Smooth muscle cell (in vitro differentiated cells): ENCODE data around the gene ULK4. TPM values are rescaled to one million over a fixed set of nuclear protein-coding genes. Genes with fewer than 3 reads are reported as not detected.

Experiments
- DNase-seq: peaks from one replicate; lab custom pipeline; 2025; ENCODE audit not compliant: unreplicated experiment; lab: John Stamatoyannopoulos, UW
- H2AFZ ChIP-seq: fragments of 200-600 bp; sonication (generic); 2 replicates; pipeline ENCODE4 v1.6.0; 2016; ENCODE audit warnings: antibody characterized with exemption, low read depth, mild to moderate bottlenecking
- H3F3A ChIP-seq: fragments of 200-600 bp; sonication (generic); 2 replicates; pipeline ENCODE4 v1.6.0; 2017; ENCODE audit warnings: antibody characterized with exemption, low read depth
- H3K27ac ChIP-seq: fragments of 200-600 bp; sonication (generic); 2 replicates; pipeline ENCODE4 v1.5.1; 2016; ENCODE audit warnings: low read depth, mild to moderate bottlenecking
- H3K27me3 ChIP-seq: fragments of 200-600 bp; sonication (generic); 2 replicates; pipeline ENCODE4 v1.6.1; 2016; ENCODE audit warnings: low read depth, mild to moderate bottlenecking
- H3K36me3 ChIP-seq: fragments of 200-600 bp; sonication (generic); 2 replicates; pipeline ENCODE4 v1.5.1; 2016; ENCODE audit warnings: low read depth
- H3K4me1 ChIP-seq: fragments of 200-600 bp; sonication (generic); 2 replicates; pipeline ENCODE4 v1.5.1; 2016; ENCODE audit warnings: low read depth
- H3K4me2 ChIP-seq: fragments of 200-600 bp; sonication (generic); 2 replicates; pipeline ENCODE4 v1.6.0; 2016; ENCODE audit warnings: mild to moderate bottlenecking
- H3K4me3 ChIP-seq: fragments of 200-600 bp; sonication (generic); 2 replicates; pipeline ENCODE4 v1.5.1; 2016; ENCODE audit warnings: mild to moderate bottlenecking
- H3K79me2 ChIP-seq: fragments of 200-600 bp; sonication (generic); 2 replicates; pipeline ENCODE4 v1.6.0; 2016; ENCODE audit warnings: low read depth, mild to moderate bottlenecking
- H3K9ac ChIP-seq: fragments of 200-600 bp; sonication (generic); 2 replicates; pipeline ENCODE4 v1.6.0; 2016; ENCODE audit warnings: low read depth
- H3K9me3 ChIP-seq: fragments of 200-600 bp; sonication (generic); replicated peaks from 2 replicates; pipeline ENCODE4 v1.5.1; 2016; ENCODE audit warnings: low read depth
- H4K20me1 ChIP-seq: fragments of 200-600 bp; sonication (generic); 2 replicates; pipeline ENCODE4 v1.6.0; 2016; ENCODE audit warnings: low read depth
- CTCF ChIP-seq: fragments of 200-600 bp; sonication (generic); IDR thresholded peaks from 2 replicates; pipeline ENCODE4 v1.5.1; 2017; ENCODE audit warnings: borderline replicate concordance, mild to moderate bottlenecking, antibody characterized with exemption; ENCODE audit not compliant: insufficient read depth, poor library complexity, severe bottlenecking
- WGBS: methylation state at CpG from one replicate; pipeline ENCODE4 v1.1.7; 2016; ENCODE audit warnings: low lambda C conversion rate; 5-methylcytosine and 5-hydroxymethylcytosine counted together
- polyA plus RNA-seq: library from polyadenylated mRNA; unstranded; fragments of >200 nt; fragmentation: Nextera tagmentation; extraction: Ambion mirVana; gene quantifications from 2 replicates; pipeline ENCODE4 v1.2.1, GENCODE V29; 2016
- total RNA-seq: library from RNA; depleted of rRNA; stranded (reverse); fragments of >200 nt; gene quantifications from 2 replicates; pipeline ENCODE4 v1.2.3, GENCODE V29; 2014

The ULK4 gene
- total and polyA plus RNA-seq, 2 experiments from 2014 or later: 4.3 to 14.2 TPM

GRCh38 chr3:41212088-41212487 lies 749.8 kb downstream of the ULK4 start:
- Histone ChIP-seq H3K79me2 (peaks cover 100% of the 10 kb centered on the region), H3K4me1 (peaks cover 23% of the 10 kb centered on the region), H3K36me3 (no peaks in the 10 kb centered on the region), H3K27me3 (no peaks in the 10 kb centered on the region), H2AFZ (no peak overlapping the region), H3F3A (peaks cover 30% of the 10 kb centered on the region), H4K20me1 (peaks cover 100% of the 10 kb centered on the region), H3K9ac (no peak overlapping the region), H3K4me2 (peak overlapping the region; percentile 45), H3K4me3 (no peak overlapping the region), H3K27ac (peak overlapping the region; percentile 59), H3K9me3 (no peaks in the 10 kb centered on the region)
- DNase-seq: no peak
- no peak for TF ChIP-seq CTCF
- WGBS: 87% methylated on average over 2 of the region's 2 CpGs

DNA sequence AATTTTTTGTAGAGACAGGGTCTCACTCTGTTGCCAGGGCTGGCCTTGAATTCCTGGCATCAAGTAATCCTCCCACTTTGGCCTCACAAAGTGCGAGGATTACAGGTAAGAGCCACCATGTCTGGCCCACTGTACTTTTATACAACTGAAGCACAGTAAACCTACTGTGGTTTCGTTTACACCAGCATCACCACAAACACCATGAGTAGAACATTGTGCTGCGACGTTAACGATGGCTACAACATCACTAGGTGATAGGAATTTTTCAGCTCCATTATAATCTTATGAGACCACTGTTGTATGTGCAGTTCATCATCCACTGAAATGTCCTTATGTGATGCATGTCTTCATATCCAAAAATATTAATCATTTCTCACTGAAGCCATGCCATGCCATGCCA lies 750.9 kb downstream of the ULK4 start:
- no peak overlapping the region for H3K4me2 ChIP-seq
- no peak overlapping the region for H3K27ac ChIP-seq
- no peak overlapping the region for H3K9ac ChIP-seq
- no peak overlapping the region for H2AFZ ChIP-seq
- H3K9me3 ChIP-seq: no peaks in the 10 kb centered on the region
- no peak for DNase-seq
- H3F3A ChIP-seq: peaks cover 30% of the 10 kb centered on the region
- H4K20me1 ChIP-seq: peaks cover 100% of the 10 kb centered on the region
- peaks cover 23% of the 10 kb centered on the region for H3K4me1 ChIP-seq
- WGBS: 88% methylated on average over 5 of the region's 5 CpGs
- H3K27me3 ChIP-seq: no peaks in the 10 kb centered on the region
- no peak overlapping the region for H3K4me3 ChIP-seq
- no peak for TF ChIP-seq CTCF
- H3K36me3 ChIP-seq: no peaks in the 10 kb centered on the region
- H3K79me2 ChIP-seq: peaks cover 100% of the 10 kb centered on the region

DNA sequence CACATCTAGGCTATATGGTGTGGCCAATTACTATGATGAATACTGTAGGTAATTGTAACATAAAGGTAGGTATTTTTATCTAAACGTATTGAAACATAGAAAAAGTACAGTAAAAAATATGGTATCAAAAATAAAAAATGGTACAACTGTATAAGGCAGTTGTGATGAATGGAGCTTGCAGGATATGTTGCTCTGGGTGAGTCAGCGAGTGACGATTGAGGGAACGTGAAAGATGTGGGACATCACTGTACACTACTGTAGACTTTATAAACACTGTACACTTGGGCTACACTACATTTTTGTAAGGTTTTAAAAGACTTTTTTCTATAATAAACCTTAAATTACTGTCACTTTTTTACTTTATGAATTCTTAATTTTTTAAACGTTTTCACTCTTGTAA lies 752.3 kb downstream of the ULK4 start:
- H3K4me3 ChIP-seq: no peak overlapping the region
- H3K9ac ChIP-seq: no peak overlapping the region
- H3K27me3 ChIP-seq: no peaks in the 10 kb centered on the region
- peaks cover 100% of the 10 kb centered on the region for H3K79me2 ChIP-seq
- H3F3A ChIP-seq: peaks cover 30% of the 10 kb centered on the region
- no peaks in the 10 kb centered on the region for H3K36me3 ChIP-seq
- no peak for DNase-seq
- H3K4me1 ChIP-seq: peaks cover 35% of the 10 kb centered on the region
- peaks cover 100% of the 10 kb centered on the region for H4K20me1 ChIP-seq
- H2AFZ ChIP-seq: no peak overlapping the region
- no peak overlapping the region for H3K4me2 ChIP-seq
- TF ChIP-seq CTCF: no peak
- H3K27ac ChIP-seq: peak overlapping the region; percentile 36
- H3K9me3 ChIP-seq: no peaks in the 10 kb centered on the region
- whole genome bisulfite sequencing: 72% methylated on average over 5 of the region's 5 CpGs

DNA sequence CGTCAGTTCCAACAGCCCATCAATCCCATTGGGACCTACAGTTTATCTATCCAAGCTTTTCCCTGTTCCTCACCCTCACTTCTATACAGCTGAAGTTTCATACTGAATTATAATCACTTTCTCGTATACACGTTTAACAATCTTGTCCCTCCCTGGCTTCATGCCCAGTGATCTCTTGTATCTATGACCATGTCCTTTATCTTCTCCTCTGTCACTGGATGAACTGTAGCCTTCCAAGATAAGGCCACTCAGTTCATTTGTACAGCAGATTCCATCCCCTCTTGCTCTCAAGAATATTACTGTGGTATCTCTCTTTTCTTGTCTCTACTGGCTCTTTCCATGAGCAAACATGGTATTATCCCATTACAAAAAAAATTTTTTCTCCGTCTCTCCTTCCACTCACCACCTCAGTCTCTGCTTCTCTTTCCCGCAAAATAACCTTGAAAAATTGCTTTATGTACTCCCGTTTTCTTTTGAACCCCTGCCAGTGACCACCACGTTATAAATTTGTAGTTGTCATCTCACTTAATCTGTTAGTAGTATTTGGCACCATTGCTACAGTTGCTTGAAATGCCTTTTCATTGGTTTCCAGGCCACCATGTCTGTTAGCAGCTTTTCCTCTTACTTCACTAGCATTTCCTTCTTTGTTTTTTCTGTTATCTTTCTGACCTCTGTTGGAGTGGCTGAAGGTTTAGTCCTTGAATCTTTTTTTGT lies 753.2 kb downstream of the ULK4 start:
- H4K20me1 ChIP-seq: peaks cover 100% of the 10 kb centered on the region
- no peak overlapping the region for H2AFZ ChIP-seq
- H3K4me1 ChIP-seq: peaks cover 45% of the 10 kb centered on the region
- DNase-seq: no peak
- no peaks in the 10 kb centered on the region for H3K27me3 ChIP-seq
- WGBS: 67% methylated on average over 7 of the region's 7 CpGs
- H3F3A ChIP-seq: peaks cover 21% of the 10 kb centered on the region
- H3K36me3 ChIP-seq: no peaks in the 10 kb centered on the region
- H3K9ac ChIP-seq: no peak overlapping the region
- no peaks in the 10 kb centered on the region for H3K9me3 ChIP-seq
- H3K27ac ChIP-seq: peak overlapping the region; percentile 36
- TF ChIP-seq CTCF: no peak
- H3K4me3 ChIP-seq: no peak overlapping the region
- H3K79me2 ChIP-seq: peaks cover 100% of the 10 kb centered on the region
- H3K4me2 ChIP-seq: no peak overlapping the region
